Omental fat pad (tissue), 4 donors: ENCODE measurements around the gene STARD6. TPM values are rescaled to one million over a fixed set of nuclear protein-coding genes. Genes with fewer than 3 reads are reported as not detected.

Source experiments
- ATAC-seq: fragments of 150-250 bp; one replicate; pipeline ENCODE4 v1.9.1; 2016; ENCODE audit warnings: mild to moderate bottlenecking, moderate library complexity; ENCODE audit not compliant: low FRiP score
- DNase-seq: peaks from one replicate; pipeline ENCODE4 v3.0.0-alpha.2; 2019; ENCODE audit warnings: low spot score
- CTCF ChIP-seq, 3 donors: fragments of 450-650 bp; IDR thresholded peaks; one replicate each; pipeline ENCODE4 v1.5.1; 2016 to 2017; ENCODE audit warnings: antibody characterized with exemption in 3 of 3, mild to moderate bottlenecking in 3 of 3, moderate library complexity in 2 of 3
- total RNA-seq, 4 donors: library from RNA; depleted of rRNA; stranded (reverse); fragments of >200 nt; gene quantifications; one replicate each; pipeline ENCODE4 v1.1.0, GENCODE V29; 2016

Gene STARD6
- total RNA-seq, 4 donors from 2014 or later = not detected

GRCh38 chr18:54338230-54338629 is 19.4 kb downstream of the STARD6 start:
- no peak for DNase-seq
- no peak for ATAC-seq
- TF ChIP-seq CTCF (IDR thresholded peaks at IDR 0.05) = no peak

DNA sequence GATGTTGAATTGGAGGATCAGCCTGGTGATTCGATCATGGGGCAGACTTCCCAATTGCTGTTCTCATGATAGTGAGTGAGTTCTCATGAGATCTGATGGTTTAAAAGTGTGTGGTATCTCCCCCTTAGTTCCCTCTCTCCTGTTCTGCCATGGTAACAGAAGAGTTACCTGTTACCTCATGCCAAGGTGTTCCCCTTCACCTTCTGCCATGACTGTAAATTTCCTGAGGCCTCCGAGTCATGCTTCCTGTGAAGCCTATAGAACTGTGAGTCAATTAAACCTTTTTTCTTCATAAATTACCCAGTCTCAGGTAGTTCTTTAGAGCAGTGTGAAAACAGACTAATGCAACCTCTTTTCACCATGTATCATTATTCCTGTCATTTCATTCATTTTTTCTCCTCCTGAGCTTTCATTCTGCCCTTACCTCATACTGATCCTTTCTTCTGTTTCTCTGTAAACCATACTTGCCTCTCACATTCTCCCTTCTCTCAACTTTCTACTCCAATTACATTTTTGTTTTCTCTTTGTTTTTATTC is 22.0 kb downstream of the STARD6 start:
- TF ChIP-seq CTCF (IDR thresholded peaks at IDR 0.05) = no peak
- DNase-seq (no peak), ATAC-seq (no peak)

- ATAC-seq (no peak), DNase-seq (no peak)
- no peak for TF ChIP-seq CTCF (IDR thresholded peaks at IDR 0.05)
Observed at GRCh38 chr18:54330768-54331548, 26.7 kb downstream of the STARD6 start.

- ATAC-seq = no peak
- no peak for TF ChIP-seq CTCF (IDR thresholded peaks at IDR 0.05)
- DNase-seq = no peak
Observed at GRCh38 chr18:54329787-54330186, 27.9 kb downstream of the STARD6 start.

DNA sequence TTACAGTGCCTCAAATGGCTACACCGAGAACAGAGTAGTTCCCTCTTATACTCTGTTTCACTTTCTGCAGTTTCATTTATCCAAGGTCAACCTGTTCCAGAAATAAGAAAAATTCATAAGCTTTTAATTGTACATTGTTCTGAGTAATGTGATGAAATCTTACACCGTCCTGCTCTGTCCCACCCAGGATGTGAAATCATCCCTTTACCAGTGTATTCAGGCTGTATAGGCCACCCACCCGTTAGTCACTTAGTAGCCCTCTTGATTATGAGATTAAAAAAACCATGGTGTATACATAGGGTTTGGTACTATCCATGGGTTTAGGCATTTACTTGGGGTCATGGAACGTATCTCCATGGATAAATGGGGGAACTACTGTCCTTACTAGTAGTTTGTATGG is 29.8 kb downstream of the STARD6 start:
- ATAC-seq = no peak
- no peak for TF ChIP-seq CTCF (IDR thresholded peaks at IDR 0.05)

GRCh38 chr18:54323970-54324369 is 33.7 kb downstream of the STARD6 start:
- TF ChIP-seq CTCF (IDR thresholded peaks at IDR 0.05) = no peak
- DNase-seq (no peak), ATAC-seq (no peak)

More for the DNA sequence above, 29.8 kb downstream of the STARD6 start:
- DNase-seq = no peak

GRCh38 chr18:54323561-54323960 is 34.1 kb downstream of the STARD6 start:
- ATAC-seq = no peak
- TF ChIP-seq CTCF (IDR thresholded peaks at IDR 0.05) = no peak
- no peak for DNase-seq
